ENCODE data around the gene CLSTN2.

CLSTN2 gene

GRCh38 chr3:140468407-140468806, 533.4 kb downstream of the CLSTN2 start:
- DNase-seq = no peak

DNA sequence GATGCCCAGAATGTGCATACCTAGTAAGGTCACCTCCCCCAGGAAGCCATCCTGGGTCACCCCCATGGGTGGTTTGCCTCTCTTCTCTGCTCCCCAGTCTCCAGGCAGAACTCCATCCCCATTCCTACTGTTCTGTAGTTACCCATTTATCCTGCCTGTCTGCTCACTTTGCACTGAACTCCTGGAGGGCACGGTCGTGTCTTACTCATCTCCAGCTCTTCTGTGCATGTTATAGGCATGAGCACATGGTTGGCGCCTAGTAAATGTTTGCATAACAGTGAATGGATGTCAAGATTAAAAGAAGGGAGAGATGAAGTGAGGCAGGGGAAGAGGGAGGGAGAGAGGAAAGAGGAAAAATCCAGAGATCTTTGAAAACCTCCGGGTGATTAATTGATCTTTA, 534.5 kb downstream of the CLSTN2 start:
- DNase-seq = no peak

- DNase-seq = no peak
Measured at GRCh38 chr3:140470211-140470610, 535.2 kb downstream of the CLSTN2 start.

DNA sequence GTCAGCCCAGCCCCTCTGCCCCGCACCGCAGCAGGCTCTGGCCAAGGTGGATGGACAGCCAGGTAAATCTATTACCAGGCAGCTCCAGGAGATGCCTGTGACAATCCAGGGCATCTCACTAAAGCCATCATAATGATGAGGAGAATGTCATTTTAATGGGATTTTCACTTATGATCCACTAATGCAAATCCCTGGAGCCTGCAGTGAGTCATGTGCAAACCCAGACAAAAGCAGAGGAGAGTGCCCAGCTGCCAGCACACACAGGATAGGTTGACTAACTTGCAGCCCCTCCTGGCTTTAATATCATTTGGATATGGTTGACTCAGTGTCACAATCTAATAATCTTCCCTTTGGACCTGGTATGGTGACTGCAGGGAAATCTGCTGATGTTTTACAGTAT, 536.0 kb downstream of the CLSTN2 start:
- DNase-seq = no peak

GRCh38 chr3:140472306-140473020, 537.5 kb downstream of the CLSTN2 start:
- no peak for DNase-seq

DNA sequence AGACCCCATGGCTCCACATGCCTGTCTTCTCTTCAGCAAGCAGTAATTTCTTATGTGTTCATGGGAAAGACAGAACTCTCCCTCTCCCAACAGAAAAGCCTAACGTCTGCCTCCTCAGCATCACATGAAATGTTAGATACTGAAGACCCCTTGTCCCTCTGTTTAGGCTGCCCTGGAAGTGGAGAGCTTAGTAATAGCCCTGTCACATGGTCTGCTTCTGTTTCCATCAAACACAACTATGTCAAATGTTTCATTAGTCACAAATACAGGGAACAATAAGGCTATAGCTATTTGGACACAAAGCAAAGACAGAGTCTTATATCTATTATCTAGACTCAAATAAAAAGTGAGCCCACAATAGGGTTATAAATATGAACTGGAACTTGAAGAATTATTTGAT, 552.6 kb downstream of the CLSTN2 start:
- no peak for DNase-seq

DNA sequence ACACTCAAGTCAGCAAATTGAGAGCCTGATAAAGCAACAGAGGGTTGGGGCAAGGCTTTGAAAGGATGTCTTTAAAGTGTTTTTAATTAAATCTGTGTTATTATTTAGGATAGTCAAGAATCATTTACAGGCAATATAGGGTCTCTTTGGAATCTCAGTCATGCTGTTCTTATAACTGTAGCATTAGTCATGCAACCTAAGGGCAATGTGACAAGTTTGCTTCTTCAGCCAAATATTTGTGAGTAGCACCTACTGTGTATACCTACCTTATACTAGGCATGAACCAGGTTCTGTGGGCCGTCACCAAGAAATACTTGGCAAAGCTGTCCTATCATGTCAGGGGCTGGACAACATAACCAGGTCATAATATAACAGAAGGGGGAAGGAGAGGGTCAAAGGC, 558.3 kb downstream of the CLSTN2 start:
- DNase-seq = no peak

GRCh38 chr3:140494970-140495369, 560.0 kb downstream of the CLSTN2 start:
- DNase-seq = no peak

DNA sequence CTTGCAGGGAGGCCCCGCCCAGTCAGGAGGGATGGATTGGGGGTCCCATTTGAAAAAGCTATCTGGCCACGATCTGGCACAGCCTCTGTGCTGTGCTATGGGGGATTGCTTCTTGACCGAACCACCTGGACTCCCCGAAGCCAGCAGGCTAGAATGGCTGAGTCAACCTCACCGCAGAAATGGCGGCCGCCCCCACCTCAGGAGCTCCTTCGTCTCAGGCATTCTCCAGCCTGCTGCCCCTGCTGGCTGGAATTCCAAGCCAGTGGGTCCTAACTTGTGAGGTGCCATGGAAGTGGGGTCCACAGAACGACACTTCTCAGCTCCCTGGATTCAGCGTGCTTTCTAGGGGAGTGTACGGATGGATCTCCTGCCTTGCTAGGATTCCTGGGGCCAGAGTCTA, 562.3 kb downstream of the CLSTN2 start:
- no peak for DNase-seq

DNA sequence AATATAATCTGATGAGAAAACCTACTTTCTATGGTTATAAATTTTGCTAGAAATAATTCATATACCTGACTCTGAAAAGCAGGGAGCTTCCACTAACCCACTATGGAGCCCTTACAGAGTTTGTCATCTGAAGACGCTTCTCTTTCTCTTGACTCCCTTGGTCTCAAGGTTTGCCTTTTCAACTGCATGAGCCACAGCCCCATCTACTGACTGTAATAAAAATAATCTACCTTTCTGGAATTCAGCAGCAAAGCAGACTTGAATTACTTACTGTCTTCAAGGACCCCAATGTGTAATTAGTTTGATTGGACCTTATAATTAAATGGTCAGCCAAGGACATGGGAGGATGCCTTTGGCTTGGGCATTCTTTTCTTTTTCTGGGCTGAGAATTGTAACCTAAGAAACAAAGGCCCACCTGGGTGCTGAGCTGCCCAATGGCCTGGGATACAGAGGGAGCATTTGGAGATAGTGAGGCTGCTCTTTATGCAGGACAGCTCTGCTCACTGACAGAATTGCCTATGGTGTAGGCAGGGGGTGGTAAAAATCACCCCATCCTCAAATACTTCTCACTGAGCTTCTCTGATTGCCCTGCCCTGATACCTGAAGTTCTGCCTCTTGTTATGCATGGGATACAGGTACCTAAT, 564.3 kb downstream of the CLSTN2 start:
- DNase-seq = no peak

DNA sequence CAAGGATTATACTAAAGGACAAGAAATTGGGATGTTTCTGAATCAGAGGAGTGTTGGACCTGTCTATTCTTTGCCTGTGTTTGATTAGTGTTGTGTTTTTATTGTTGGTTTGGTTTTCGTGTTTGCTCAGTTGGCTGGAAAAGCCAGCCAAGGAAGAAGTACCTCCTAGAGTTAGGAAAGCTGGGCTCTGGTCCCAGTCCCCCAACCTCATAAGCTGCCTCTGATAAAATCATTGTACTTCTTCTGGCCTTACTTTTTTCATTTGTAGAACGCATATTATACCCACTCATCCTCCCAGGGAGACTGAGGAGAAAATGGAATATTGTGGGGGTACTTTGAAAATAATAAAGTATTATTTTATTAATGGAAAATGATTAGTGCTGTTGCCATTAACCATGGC, 565.5 kb downstream of the CLSTN2 start:
- DNase-seq = no peak

- DNase-seq = no peak
Measured at GRCh38 chr3:140501061-140501769, 566.2 kb downstream of the CLSTN2 start.

GRCh38 chr3:140501770-140502364, 566.9 kb downstream of the CLSTN2 start:
- DNase-seq = no peak

GRCh38 chr3:140505213-140505612, 570.2 kb downstream of the CLSTN2 start:
- no peak for DNase-seq

DNA sequence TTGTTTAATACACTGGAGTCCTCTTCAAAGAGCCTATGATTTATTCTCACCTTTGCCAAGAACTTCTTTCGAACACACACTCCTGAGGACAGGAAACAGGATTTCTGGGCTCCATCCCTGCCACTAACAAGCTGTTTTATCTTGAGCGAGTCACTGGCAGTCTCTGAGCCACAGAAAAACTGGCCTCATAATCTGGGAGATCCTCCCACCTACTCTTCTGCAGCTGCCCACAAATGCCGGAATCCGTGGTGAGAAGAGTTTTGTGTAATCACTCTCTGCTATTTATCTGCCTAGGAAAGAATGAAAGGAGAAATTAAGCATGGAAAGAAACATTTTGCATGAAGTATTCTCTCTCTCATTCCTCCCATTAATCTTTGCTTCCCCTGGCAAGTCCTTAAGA, 570.9 kb downstream of the CLSTN2 start:
- no peak for DNase-seq

DNA sequence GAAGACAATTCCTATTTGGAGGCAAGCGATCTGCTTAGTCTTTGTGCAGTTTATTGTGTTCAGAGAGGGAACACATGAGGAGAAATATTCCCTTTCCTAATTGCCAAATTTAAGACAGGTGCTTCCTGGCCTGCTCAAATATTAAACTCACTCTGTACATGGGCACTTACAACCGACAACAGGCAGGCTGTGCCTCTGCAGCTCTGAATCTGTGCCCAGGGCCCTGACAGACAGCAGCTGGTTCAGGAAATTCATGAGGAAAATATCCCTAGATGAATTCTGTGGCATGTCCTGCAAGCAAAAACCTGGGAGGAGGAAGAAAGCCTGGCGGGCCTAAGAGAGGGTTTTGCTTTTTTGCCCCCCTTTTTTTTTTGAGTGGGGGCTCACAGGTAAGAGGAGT, 573.6 kb downstream of the CLSTN2 start:
- no peak for DNase-seq

DNA sequence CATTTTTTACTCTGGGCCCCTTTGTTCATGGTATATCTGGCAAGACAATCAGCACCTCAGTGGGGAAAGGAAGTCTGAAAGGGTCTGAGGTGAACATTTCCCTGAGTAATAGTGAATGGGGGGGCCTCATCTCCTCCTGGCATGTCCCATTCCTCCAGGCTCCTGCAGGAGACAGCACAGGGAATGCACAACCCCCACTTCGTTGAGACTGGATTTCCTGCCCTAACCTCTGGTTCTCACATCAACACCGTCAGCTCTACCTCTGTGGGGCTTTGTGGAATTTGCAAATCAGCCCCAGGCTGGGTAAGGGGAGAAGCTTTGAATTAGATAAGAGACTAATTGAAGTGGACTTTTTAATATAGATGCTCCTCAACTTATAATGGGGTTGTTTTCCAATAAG, 574.5 kb downstream of the CLSTN2 start:
- DNase-seq = no peak

DNA sequence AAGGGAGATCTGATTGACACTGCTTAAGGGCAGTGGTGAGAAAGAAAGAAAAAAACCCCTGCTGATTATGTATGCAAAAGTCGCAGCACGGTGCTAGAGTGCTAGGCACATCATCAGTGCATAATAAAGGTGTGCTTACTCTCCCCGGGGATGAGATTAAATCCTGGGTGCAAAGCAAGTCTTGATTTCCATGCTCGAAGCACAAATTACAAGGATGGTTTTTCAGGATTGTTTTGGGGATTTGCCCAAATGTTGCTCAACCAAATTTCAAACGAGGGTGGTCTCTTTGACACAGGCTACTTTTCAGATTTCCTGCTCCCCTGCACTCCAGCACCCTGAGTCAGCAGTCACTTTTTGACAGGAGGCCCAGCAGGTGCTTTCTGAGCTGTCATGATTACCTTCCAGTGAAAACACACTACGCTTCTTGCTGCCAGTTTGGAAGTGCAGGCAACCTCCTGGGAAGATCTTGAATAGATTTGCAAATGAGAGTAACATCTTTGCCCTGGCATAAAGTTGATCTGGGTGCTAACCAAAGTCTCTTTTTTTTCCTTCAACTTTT, 575.4 kb downstream of the CLSTN2 start:
- DNase-seq = no peak

- DNase-seq = no peak
Measured at GRCh38 chr3:140521751-140522445, 586.9 kb downstream of the CLSTN2 start.

DNA sequence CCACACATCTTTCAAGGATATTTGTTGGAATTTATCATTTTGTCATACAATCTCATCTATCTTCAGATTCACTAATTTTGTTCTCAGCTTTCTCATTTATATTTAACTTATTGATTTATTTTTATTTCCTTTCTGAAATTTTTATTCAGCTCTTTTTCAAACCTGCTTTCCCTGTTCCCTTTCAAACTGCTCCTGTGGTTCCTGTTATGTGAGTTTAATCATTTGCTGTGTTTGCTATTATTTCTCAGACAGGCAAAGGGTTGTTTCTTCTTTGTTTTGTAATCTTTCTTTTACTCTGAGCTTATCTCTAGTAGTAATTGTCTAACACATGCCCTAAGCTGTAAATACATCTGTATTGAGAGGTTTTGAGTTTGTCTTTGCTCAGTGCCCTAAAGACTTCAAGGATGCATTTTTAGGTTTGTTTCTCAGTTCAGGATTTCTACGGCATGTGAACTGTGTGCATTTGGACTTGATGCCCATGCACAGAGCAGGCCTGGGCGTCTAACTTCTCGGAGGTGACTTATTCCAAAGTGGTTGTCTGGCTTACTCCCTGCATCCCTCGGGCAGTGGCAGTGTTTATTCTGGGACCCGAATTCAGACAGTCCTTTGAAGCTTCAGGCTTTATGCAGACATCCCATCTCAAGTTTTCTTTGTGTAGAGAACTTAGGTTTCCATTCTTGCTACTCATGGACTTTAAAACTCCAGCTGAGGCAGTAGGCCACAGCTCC, 587.8 kb downstream of the CLSTN2 start:
- DNase-seq = no peak

DNA sequence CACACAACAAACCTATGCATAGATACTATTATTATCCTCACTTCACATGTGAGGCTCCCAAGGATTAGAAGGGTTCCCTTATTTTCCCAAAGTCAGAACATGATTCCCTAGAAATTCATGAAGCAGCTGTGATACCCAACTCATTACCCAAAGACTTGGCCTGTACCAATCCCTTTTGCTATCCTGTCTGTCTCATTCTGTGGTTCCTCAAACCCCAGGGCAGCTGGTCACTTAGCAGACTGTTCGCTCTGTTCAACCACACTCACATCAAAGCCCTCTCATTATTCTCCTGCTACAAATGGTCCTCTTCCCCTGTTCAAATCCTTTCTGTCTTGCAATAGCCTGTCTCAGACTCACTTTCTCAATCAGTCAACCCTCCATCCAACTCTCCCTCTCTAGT, 588.6 kb downstream of the CLSTN2 start:
- no peak for DNase-seq

DNA sequence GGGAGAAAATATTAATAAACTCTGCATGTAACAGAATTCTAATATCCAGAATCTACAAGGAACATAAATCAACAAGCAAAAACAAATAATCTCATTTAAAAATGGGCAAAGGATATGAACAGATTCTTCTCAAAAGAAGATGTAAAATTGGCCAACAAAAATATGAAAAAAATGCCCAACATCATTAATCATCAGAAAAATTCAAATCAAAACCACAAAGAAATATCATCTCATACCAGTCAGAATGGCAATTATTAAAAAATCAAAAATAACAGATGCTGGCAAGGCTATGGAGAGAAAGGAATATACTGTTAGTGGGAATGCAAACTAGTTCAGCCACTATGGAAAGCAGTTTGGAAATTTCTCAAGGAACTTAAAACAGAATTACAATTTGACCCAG, 592.2 kb downstream of the CLSTN2 start:
- no peak for DNase-seq
